ENCODE data around the gene S100A1. TPM values are rescaled to one million over a fixed set of nuclear protein-coding genes. Genes with fewer than 3 reads are reported as not detected.

The S100A1 gene
- total RNA-seq, 1 donor from 2014 or later: 0.58 TPM

DNA sequence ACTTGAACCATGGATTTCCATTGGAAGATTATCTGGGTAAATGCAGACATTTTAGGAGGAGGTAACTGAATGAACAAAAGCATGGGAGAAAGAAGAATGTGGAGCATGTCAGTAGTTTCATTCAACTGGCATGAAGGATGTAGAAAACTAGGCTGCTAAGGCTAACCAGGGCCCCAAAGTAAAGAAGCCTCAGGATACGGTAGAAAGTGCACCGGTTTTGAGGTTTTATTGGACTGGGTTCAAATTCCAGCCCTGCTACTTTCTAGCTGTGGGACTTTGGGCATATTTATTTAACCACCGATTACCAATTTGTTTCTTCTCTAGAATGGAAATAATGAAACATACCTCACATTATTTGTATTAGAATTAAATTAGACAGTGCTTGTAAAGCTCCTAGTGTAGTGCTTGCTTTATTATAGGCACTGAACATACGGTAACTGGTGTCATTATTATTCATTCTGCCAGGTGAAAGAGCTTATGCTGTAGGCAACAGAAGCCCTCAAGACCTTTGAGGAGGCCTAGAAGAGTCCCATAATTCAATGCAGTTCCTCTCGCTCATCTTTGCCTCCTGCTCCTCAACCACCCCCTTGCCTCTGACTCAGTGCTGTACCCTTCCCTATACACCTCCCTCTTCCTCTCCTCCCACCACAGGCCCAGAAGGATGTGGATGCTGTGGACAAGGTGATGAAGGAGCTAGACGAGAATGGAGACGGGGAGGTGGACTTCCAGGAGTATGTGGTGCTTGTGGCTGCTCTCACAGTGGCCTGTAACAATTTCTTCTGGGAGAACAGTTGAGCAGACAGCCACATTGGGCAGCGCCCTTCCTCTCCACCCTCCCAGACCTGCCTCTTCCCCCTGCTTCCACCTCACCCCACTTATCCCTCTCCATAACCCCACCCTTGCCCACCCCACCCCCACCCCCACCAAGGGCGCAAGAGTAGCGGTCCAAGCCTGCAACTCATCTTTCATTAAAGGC lies 3.1 kb downstream of the S100A1 start:
- Mint-ChIP-seq H3K4me1 (peaks cover 28% of the 10 kb centered on the region), H3K4me3 (no peak overlapping the region), H3K36me3 (peaks cover 5% of the 10 kb centered on the region), H3K27me3 (ENCODE audit: low read depth) (no peaks in the 10 kb centered on the region), H3K9me3 (no peaks in the 10 kb centered on the region), H3K27ac (peak overlapping the region; percentile 69)
- TF ChIP-seq CTCF (IDR thresholded peaks at IDR 0.05; ENCODE audit: unreplicated experiment): no peak
- no peak for DNase-seq (ENCODE audit: low spot score in 2 of 2, unreplicated experiment in 2 of 2)

GRCh38 chr1:153633161-153633753 lies 5.0 kb downstream of the S100A1 start:
- H3K4me1 Mint-ChIP-seq: peaks cover 21% of the 10 kb centered on the region
- H3K27ac Mint-ChIP-seq: peak overlapping the region; percentile 100
- H3K27me3 Mint-ChIP-seq (ENCODE audit: low read depth): no peaks in the 10 kb centered on the region
- H3K9me3 Mint-ChIP-seq: no peaks in the 10 kb centered on the region
- H3K36me3 Mint-ChIP-seq: peaks cover 21% of the 10 kb centered on the region
- TF ChIP-seq CTCF (IDR thresholded peaks at IDR 0.05; ENCODE audit: unreplicated experiment): no peak
- no peak for DNase-seq (ENCODE audit: low spot score in 2 of 2, unreplicated experiment in 2 of 2)
- peak overlapping the region; percentile 87 for H3K4me3 Mint-ChIP-seq

GRCh38 chr1:153633754-153634665 lies 5.8 kb downstream of the S100A1 start, which contains the start of gene CHTOP:
Gene CHTOP (plus strand): TSS chr1:153634066. CDS start chr1:153636589, 2,523 bp downstream.
- Mint-ChIP-seq H3K9me3 (no peaks in the 10 kb centered on the region), H3K36me3 (peaks cover 25% of the 10 kb centered on the region), H3K4me1 (peaks cover 21% of the 10 kb centered on the region), H3K27me3 (ENCODE audit: low read depth) (no peaks in the 10 kb centered on the region), H3K27ac (peak within 1 kb of the TSS; percentile 100), H3K4me3 (peak within 1 kb of the TSS; percentile 87)
- TF ChIP-seq CTCF (IDR thresholded peaks at IDR 0.05; ENCODE audit: unreplicated experiment): no peak
- peak; percentile 89 to 94 for DNase-seq (ENCODE audit: low spot score in 2 of 2, unreplicated experiment in 2 of 2)

- peak overlapping the region; percentile 65 for H3K4me3 Mint-ChIP-seq
- H3K27me3 Mint-ChIP-seq (ENCODE audit: low read depth): no peaks in the 10 kb centered on the region
- H3K27ac Mint-ChIP-seq: peak overlapping the region; percentile 78
- peaks cover 16% of the 10 kb centered on the region for H3K4me1 Mint-ChIP-seq
- DNase-seq (ENCODE audit: low spot score in 2 of 2, unreplicated experiment in 2 of 2): no peak
- no peak for TF ChIP-seq CTCF (IDR thresholded peaks at IDR 0.05; ENCODE audit: unreplicated experiment)
- no peaks in the 10 kb centered on the region for H3K9me3 Mint-ChIP-seq
- H3K36me3 Mint-ChIP-seq: peaks cover 25% of the 10 kb centered on the region
Measured at GRCh38 chr1:153635872-153636271, 7.6 kb downstream of the S100A1 start.

DNA sequence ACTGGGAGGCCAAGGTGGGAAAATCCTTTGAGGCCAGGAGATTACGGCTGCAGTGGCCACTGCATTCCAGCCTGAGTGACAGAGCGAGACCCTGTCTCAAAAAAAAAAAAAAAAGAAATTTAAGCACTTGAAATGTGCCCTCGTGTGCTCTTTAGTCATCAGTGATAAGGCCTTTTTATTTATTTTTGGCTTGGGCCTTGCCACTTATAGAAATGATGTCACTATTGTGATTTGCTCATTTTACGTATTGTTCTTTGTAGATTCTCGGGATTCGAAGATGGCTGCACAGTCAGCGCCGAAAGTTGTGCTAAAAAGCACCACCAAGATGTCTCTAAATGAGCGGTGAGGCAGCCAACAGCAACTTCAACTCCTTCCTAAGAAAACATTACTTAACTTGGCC lies 8.1 kb downstream of the S100A1 start:
- no peak for DNase-seq (ENCODE audit: low spot score in 2 of 2, unreplicated experiment in 2 of 2)
- Mint-ChIP-seq H3K4me3 (peak overlapping the region; percentile 65), H3K27ac (no peak overlapping the region), H3K36me3 (peaks cover 29% of the 10 kb centered on the region), H3K4me1 (peaks cover 16% of the 10 kb centered on the region), H3K27me3 (ENCODE audit: low read depth) (no peaks in the 10 kb centered on the region), H3K9me3 (no peaks in the 10 kb centered on the region)
- no peak for TF ChIP-seq CTCF (IDR thresholded peaks at IDR 0.05; ENCODE audit: unreplicated experiment)
